Calu3 (cell line): ENCODE measurements around the gene RABGAP1. TPM values are rescaled to one million over a fixed set of nuclear protein-coding genes. Genes with fewer than 3 reads are reported as not detected.

Experiments
- BruUV-seq: library from RNA; stranded (reverse); fragments of 400-500 nt; replicated peaks from 2 replicates; lab custom pipeline; 2021; lab: Mats Ljungman, UMichigan
- CTCF ChIA-PET: fragments of 300-600 bp; sonication (Branson Sonifier 250); formaldehyde crosslinking; loops from one replicate; lab custom pipeline; 2022; ENCODE audit warnings: antibody characterized with exemption; lab: Charles Lee
- DNase-seq: peaks from one replicate; pipeline ENCODE4 v3.0.0; 2022
- H3K27ac Mint-ChIP-seq: one replicate; pipeline ENCODE4 v1.8.0; 2022; ENCODE audit warnings: mixed read lengths; ENCODE audit not compliant: unreplicated experiment
- H3K27me3 Mint-ChIP-seq: one replicate; pipeline ENCODE4 v1.8.0; 2022; ENCODE audit warnings: mixed read lengths; ENCODE audit not compliant: unreplicated experiment
- H3K36me3 Mint-ChIP-seq: one replicate; pipeline ENCODE4 v1.8.0; 2022; ENCODE audit warnings: mild to moderate bottlenecking, moderate library complexity, mixed read lengths; ENCODE audit not compliant: insufficient read depth, unreplicated experiment
- H3K4me1 Mint-ChIP-seq: one replicate; pipeline ENCODE4 v1.8.0; 2022; ENCODE audit warnings: mild to moderate bottlenecking, low read depth, mixed read lengths; ENCODE audit not compliant: unreplicated experiment
- H3K4me3 Mint-ChIP-seq: one replicate; pipeline ENCODE4 v1.8.0; 2022; ENCODE audit warnings: mild to moderate bottlenecking, low read depth, moderate library complexity, mixed read lengths; ENCODE audit not compliant: unreplicated experiment
- H3K9me3 Mint-ChIP-seq: one replicate; pipeline ENCODE4 v1.8.0; 2022; ENCODE audit warnings: low read depth, mixed read lengths; ENCODE audit not compliant: unreplicated experiment
- intact Hi-C: fragments of 100-400 bp; cut with micrococcal nuclease; formaldehyde crosslinking; loops from one replicate; pipeline ENCODE4 v1.10.0; 2022; ENCODE audit not compliant: unreplicated experiment
- total RNA-seq: library from RNA; stranded (reverse); gene quantifications from 2 replicates; pipeline ENCODE4 v1.2.3, GENCODE V29; 2022
- TF ChIP-seq, protein P1 (sequence below): fragments of 200-600 bp; IDR thresholded peaks from one replicate; pipeline ENCODE4 v1.8.0; 2022; ENCODE audit warnings: antibody characterized with exemption; ENCODE audit not compliant: unreplicated experiment

The RABGAP1 gene
- total RNA-seq, 1 experiment from 2014 or later: 57.9 TPM

GRCh38 chr9:123084256-123084655 lies 143.4 kb downstream of the RABGAP1 start:
- no peak overlapping the region for H3K4me3 Mint-ChIP-seq
- no TSS peak for BruUV-seq
- intact Hi-C loops: no loop called here
- no peaks in the 10 kb centered on the region for H3K9me3 Mint-ChIP-seq
- DNase-seq: no peak
- H3K27ac Mint-ChIP-seq: no peak overlapping the region
- H3K27me3 Mint-ChIP-seq: no peaks in the 10 kb centered on the region
- TF ChIP-seq, protein P1, sequence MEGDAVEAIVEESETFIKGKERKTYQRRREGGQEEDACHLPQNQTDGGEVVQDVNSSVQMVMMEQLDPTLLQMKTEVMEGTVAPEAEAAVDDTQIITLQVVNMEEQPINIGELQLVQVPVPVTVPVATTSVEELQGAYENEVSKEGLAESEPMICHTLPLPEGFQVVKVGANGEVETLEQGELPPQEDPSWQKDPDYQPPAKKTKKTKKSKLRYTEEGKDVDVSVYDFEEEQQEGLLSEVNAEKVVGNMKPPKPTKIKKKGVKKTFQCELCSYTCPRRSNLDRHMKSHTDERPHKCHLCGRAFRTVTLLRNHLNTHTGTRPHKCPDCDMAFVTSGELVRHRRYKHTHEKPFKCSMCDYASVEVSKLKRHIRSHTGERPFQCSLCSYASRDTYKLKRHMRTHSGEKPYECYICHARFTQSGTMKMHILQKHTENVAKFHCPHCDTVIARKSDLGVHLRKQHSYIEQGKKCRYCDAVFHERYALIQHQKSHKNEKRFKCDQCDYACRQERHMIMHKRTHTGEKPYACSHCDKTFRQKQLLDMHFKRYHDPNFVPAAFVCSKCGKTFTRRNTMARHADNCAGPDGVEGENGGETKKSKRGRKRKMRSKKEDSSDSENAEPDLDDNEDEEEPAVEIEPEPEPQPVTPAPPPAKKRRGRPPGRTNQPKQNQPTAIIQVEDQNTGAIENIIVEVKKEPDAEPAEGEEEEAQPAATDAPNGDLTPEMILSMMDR: no peak
- no peaks in the 10 kb centered on the region for H3K4me1 Mint-ChIP-seq
- CTCF ChIA-PET: no interaction called here
- peaks cover 14% of the 10 kb centered on the region for H3K36me3 Mint-ChIP-seq

GRCh38 chr9:123085916-123086315 lies 145.1 kb downstream of the RABGAP1 start:
- TF ChIP-seq, protein P1: no peak
- Mint-ChIP-seq H3K27me3 (no peaks in the 10 kb centered on the region), H3K4me3 (no peak overlapping the region), H3K4me1 (no peaks in the 10 kb centered on the region), H3K36me3 (peaks cover 6% of the 10 kb centered on the region), H3K9me3 (no peaks in the 10 kb centered on the region), H3K27ac (no peak overlapping the region)
- no peak for DNase-seq
- intact Hi-C loops: no loop called here
- CTCF ChIA-PET: no interaction called here
- BruUV-seq: no TSS peak

- TF ChIP-seq, protein P1: no peak
- CTCF ChIA-PET: no interaction called here
- intact Hi-C loops: no loop called here
- Mint-ChIP-seq H3K9me3 (no peaks in the 10 kb centered on the region), H3K27ac (no peak overlapping the region), H3K4me3 (no peak overlapping the region), H3K27me3 (no peaks in the 10 kb centered on the region), H3K4me1 (no peaks in the 10 kb centered on the region), H3K36me3 (peaks cover 9% of the 10 kb centered on the region)
- BruUV-seq: no TSS peak
- no peak for DNase-seq
Measured at GRCh38 chr9:123087359-123087888, 146.6 kb downstream of the RABGAP1 start.

DNA sequence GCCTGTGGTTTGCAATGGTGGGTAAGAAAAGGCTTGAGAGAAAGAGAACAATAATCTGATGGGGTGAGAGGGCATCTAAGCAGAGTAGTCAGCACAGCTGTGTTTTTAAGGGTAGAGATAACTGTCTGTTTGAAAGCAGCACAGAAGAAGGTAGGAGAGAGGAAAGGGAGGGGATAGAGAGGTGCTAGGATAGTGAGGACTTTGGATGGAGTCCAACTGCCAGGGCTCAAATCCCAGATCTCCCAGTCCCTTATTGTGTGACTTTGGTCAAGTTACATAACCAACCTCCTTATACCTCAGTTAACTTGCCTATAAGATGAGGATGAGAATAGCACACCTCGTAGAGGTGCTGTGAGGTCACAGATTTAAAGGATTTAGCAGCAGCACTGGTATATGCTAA lies 148.2 kb downstream of the RABGAP1 start:
- peaks cover 15% of the 10 kb centered on the region for H3K36me3 Mint-ChIP-seq
- CTCF ChIA-PET: no interaction called here
- no peaks in the 10 kb centered on the region for H3K9me3 Mint-ChIP-seq
- no peak overlapping the region for H3K27ac Mint-ChIP-seq
- no peak overlapping the region for H3K4me3 Mint-ChIP-seq
- BruUV-seq: no TSS peak
- no peaks in the 10 kb centered on the region for H3K4me1 Mint-ChIP-seq
- DNase-seq: no peak
- TF ChIP-seq, protein P1: no peak
- intact Hi-C loops: no loop called here
- H3K27me3 Mint-ChIP-seq: no peaks in the 10 kb centered on the region
